Measurements from ENCODE around the gene TUT7.

- TF ChIP-seq, protein P1, sequence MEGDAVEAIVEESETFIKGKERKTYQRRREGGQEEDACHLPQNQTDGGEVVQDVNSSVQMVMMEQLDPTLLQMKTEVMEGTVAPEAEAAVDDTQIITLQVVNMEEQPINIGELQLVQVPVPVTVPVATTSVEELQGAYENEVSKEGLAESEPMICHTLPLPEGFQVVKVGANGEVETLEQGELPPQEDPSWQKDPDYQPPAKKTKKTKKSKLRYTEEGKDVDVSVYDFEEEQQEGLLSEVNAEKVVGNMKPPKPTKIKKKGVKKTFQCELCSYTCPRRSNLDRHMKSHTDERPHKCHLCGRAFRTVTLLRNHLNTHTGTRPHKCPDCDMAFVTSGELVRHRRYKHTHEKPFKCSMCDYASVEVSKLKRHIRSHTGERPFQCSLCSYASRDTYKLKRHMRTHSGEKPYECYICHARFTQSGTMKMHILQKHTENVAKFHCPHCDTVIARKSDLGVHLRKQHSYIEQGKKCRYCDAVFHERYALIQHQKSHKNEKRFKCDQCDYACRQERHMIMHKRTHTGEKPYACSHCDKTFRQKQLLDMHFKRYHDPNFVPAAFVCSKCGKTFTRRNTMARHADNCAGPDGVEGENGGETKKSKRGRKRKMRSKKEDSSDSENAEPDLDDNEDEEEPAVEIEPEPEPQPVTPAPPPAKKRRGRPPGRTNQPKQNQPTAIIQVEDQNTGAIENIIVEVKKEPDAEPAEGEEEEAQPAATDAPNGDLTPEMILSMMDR (IDR thresholded peaks at IDR 0.05) = no peak
- no peak for TF ChIP-seq POLR2A (IDR thresholded peaks at IDR 0.05)
- no peak for TF ChIP-seq POLR2AphosphoS5 (IDR thresholded peaks at IDR 0.05)
Measured at GRCh38 chr9:86275962-86276361, 78.2 kb downstream of the TUT7 start.
